Thoracic aorta (tissue), 2 donors: ENCODE measurements around the gene RBP5. TPM values are rescaled to one million over a fixed set of nuclear protein-coding genes. Genes with fewer than 3 reads are reported as not detected.

Experiments
- ATAC-seq: fragments of 150-250 bp; one replicate; pipeline ENCODE4 v1.8.0; 2017; ENCODE audit warnings: low read depth; ENCODE audit not compliant: insufficient number of reproducible peaks, low FRiP score
- DNase-seq: peaks from one replicate; pipeline ENCODE4 v3.0.0-alpha.2; 2020; ENCODE audit warnings: low spot score
- H3K27ac ChIP-seq, 2 donors: fragments of 200-600 bp; sonication (generic); 1 replicate in 1 of 2; 2 replicates in 1 of 2; pipeline ENCODE4 v1.5.1; 2016; ENCODE audit warnings: mild to moderate bottlenecking in 2 of 2, moderate library complexity in 2 of 2
- H3K27me3 ChIP-seq: fragments of 200-600 bp; sonication (generic); replicated peaks from 2 replicates; pipeline ENCODE4 v1.6.0; 2016; ENCODE audit warnings: mild to moderate bottlenecking; ENCODE audit not compliant: insufficient read depth
- H3K36me3 ChIP-seq: fragments of 200-600 bp; sonication (generic); one replicate; pipeline ENCODE4 v1.5.1; 2016
- H3K4me1 ChIP-seq, 2 donors: fragments of 200-600 bp; sonication (generic); 1 replicate in 1 of 2; 2 replicates in 1 of 2; pipeline versions ENCODE4 v1.5.1 to v1.6.0; 2016; ENCODE audit warnings: low read depth in 2 of 2, mild to moderate bottlenecking in 1 of 2; ENCODE audit not compliant: control insufficient read depth in 1 of 2
- H3K4me3 ChIP-seq: fragments of 200-600 bp; sonication (generic); 2 replicates; pipeline ENCODE4 v1.5.1; 2016; ENCODE audit warnings: mild to moderate bottlenecking
- H3K9me3 ChIP-seq: fragments of 200-600 bp; sonication (generic); 2 replicates; pipeline ENCODE4 v1.5.1; 2016
- CTCF ChIP-seq: fragments of 200-600 bp; sonication (generic); IDR thresholded peaks from one replicate; pipeline ENCODE4 v1.5.1; 2019; ENCODE audit warnings: antibody characterized with exemption
- total RNA-seq, 2 donors: library from RNA; depleted of rRNA; stranded (reverse); fragments of >200 nt; gene quantifications; one replicate each; pipeline versions ENCODE4 v1.1.0 to v1.2.3, GENCODE V29; 2016

RBP5 gene
- total RNA-seq, 2 donors from 2014 or later: 0.71 TPM; not detected in 1

- H3K4me1 ChIP-seq: no peaks in the 10 kb centered on the region
- H3K27me3 ChIP-seq: no peaks in the 10 kb centered on the region
- H3K4me3 ChIP-seq: no peak overlapping the region
- H3K9me3 ChIP-seq: no peaks in the 10 kb centered on the region
- no peak for ATAC-seq
- no peak for DNase-seq
- H3K36me3 ChIP-seq: no peaks in the 10 kb centered on the region
- TF ChIP-seq CTCF: no peak
- no peak overlapping the region for H3K27ac ChIP-seq
These were observed 41.3 kb upstream of the RBP5 start for GRCh38 chr12:7169951-7170350.

- H3K27me3 ChIP-seq: no peaks in the 10 kb centered on the region
- ATAC-seq (no peak), DNase-seq (no peak)
- no peak for TF ChIP-seq CTCF
- no peaks in the 10 kb centered on the region for H3K36me3 ChIP-seq
- no peaks in the 10 kb centered on the region for H3K9me3 ChIP-seq
- H3K4me3 ChIP-seq: no peak overlapping the region
- no peak overlapping the region for H3K27ac ChIP-seq
- H3K4me1 ChIP-seq: peaks cover 0 to 12% of the 10 kb centered on the region in 2 donors
These were observed 34.0 kb upstream of the RBP5 start for GRCh38 chr12:7162691-7163114.

- peaks cover 0 to 12% of the 10 kb centered on the region in 2 donors for H3K4me1 ChIP-seq
- no peaks in the 10 kb centered on the region for H3K9me3 ChIP-seq
- no peaks in the 10 kb centered on the region for H3K36me3 ChIP-seq
- no peak for TF ChIP-seq CTCF
- no peak for ATAC-seq
- no peak overlapping the region for H3K4me3 ChIP-seq
- no peak for DNase-seq
- H3K27me3 ChIP-seq: no peaks in the 10 kb centered on the region
- H3K27ac ChIP-seq: no peak overlapping the region
These were observed 33.1 kb upstream of the RBP5 start for GRCh38 chr12:7161811-7162210.

GRCh38 chr12:7161327-7161726, 32.6 kb upstream of the RBP5 start:
- TF ChIP-seq CTCF: no peak
- no peak for DNase-seq
- Histone ChIP-seq H3K27me3 (no peaks in the 10 kb centered on the region), H3K4me3 (no peak overlapping the region), H3K9me3 (no peaks in the 10 kb centered on the region), H3K27ac (no peak overlapping the region), H3K36me3 (no peaks in the 10 kb centered on the region), H3K4me1 (peaks cover 0 to 12% of the 10 kb centered on the region in 2 donors)
- no peak for ATAC-seq

- Histone ChIP-seq H3K36me3 (no peaks in the 10 kb centered on the region), H3K9me3 (no peaks in the 10 kb centered on the region), H3K4me1 (peaks cover 0 to 12% of the 10 kb centered on the region in 2 donors), H3K27ac (no peak overlapping the region), H3K4me3 (no peak overlapping the region), H3K27me3 (no peaks in the 10 kb centered on the region)
- no peak for ATAC-seq
- TF ChIP-seq CTCF: no peak
- no peak for DNase-seq
These were observed 31.5 kb upstream of the RBP5 start for GRCh38 chr12:7160183-7160582.
